Tibial nerve (tissue), 4 donors: ENCODE data around the gene LMOD2.

Source experiments
- CTCF ChIP-seq, 5 experiments: fragments of 200-600 bp in 3 of 5; fragments of 450-650 bp in 2 of 5; sonication (generic) in 3 of 5; IDR thresholded peaks; one replicate each; pipeline ENCODE4 v1.5.1; 2016 to 2019; ENCODE audit warnings: antibody characterized with exemption in 5 of 5, mild to moderate bottlenecking in 3 of 5, moderate library complexity in 2 of 5
- EP300 ChIP-seq, 2 donors: sonication (generic); formaldehyde crosslinking; IDR thresholded peaks; one replicate each; pipeline ENCODE4 v1.6.1; 2017; ENCODE audit warnings: antibody characterized with exemption in 2 of 2, mild to moderate bottlenecking in 1 of 2
- POLR2A ChIP-seq, 2 donors: fragments of 450-650 bp; IDR thresholded peaks; one replicate each; pipeline ENCODE4 v1.6.1; 2017; ENCODE audit warnings: antibody characterized with exemption in 2 of 2, mild to moderate bottlenecking in 2 of 2, moderate library complexity in 2 of 2

- TF ChIP-seq POLR2A (IDR thresholded peaks at IDR 0.05) (no peak), CTCF (IDR thresholded peaks at IDR 0.05) (no peak), EP300 (IDR thresholded peaks at IDR 0.05) (no peak)
Measured at GRCh38 chr7:123625254-123625653, 30.4 kb upstream of the LMOD2 start.
